Spinal cord (tissue), 10 donors: Measurements from ENCODE around the gene IFI35. TPM values are rescaled to one million over a fixed set of nuclear protein-coding genes. Genes with fewer than 3 reads are reported as not detected.
"Not testable (repeated sequence)": the region's sequence is repeated elsewhere in the genome, so short reads cannot be mapped to it uniquely, and the experiment has no call there.

Experiments used
- DNase-seq, 6 donors: peaks; one replicate each; pipeline versions ENCODE4 v3.0.0 to v3.0.0-alpha.2; 2013 to 2015; ENCODE audit warnings: low spot score in 6 of 6, low read depth in 4 of 6
- H3K27ac ChIP-seq: one replicate; pipeline ENCODE4 v1.5.1; 2013; ENCODE audit warnings: low read depth, low read length, control low read depth
- H3K27me3 ChIP-seq: one replicate; pipeline ENCODE4 v1.6.1; 2013; ENCODE audit warnings: low read length; ENCODE audit not compliant: control insufficient read depth, insufficient read depth
- H3K36me3 ChIP-seq: one replicate; pipeline ENCODE4 v1.6.1; 2013; ENCODE audit warnings: low read length; ENCODE audit not compliant: control insufficient read depth, insufficient read depth
- H3K4me1 ChIP-seq: one replicate; pipeline ENCODE4 v1.6.1; 2013; ENCODE audit warnings: low read length; ENCODE audit not compliant: control insufficient read depth, insufficient read depth
- H3K4me3 ChIP-seq: one replicate; pipeline ENCODE4 v1.5.1; 2013; ENCODE audit warnings: low read depth, low read length, control low read depth
- H3K9me3 ChIP-seq: one replicate; pipeline ENCODE4 v1.6.1; 2013; ENCODE audit warnings: low read length; ENCODE audit not compliant: control insufficient read depth, insufficient read depth
- WGBS: methylation state at CpG from one replicate; pipeline ENCODE4 v1.1.5; 2013; ENCODE audit warnings: missing lambda C conversion rate; ENCODE audit not compliant: insufficient coverage; 5-methylcytosine and 5-hydroxymethylcytosine counted together
- polyA plus RNA-seq, 2 donors: library from polyadenylated mRNA; unstranded; fragments of 120-200 nt; gene quantifications; one replicate each; pipeline ENCODE4 v1.2.1, GENCODE V29; 2013; ENCODE audit not compliant: insufficient read length in 2 of 2
- total RNA-seq, 2 donors: library from RNA; depleted of rRNA in 1 of 2; stranded (reverse); fragments of 120-200 nt in 1 of 2; fragments of >200 nt in 1 of 2; gene quantifications; one replicate each; pipeline versions ENCODE4 v1.2.3 to v1.2.4, GENCODE V29; 2013 to 2014
- donor health status: healthy.

Gene IFI35
- total and polyA plus RNA-seq, 4 donors = 8.5 to 32.5 (median 11.1) TPM

DNA sequence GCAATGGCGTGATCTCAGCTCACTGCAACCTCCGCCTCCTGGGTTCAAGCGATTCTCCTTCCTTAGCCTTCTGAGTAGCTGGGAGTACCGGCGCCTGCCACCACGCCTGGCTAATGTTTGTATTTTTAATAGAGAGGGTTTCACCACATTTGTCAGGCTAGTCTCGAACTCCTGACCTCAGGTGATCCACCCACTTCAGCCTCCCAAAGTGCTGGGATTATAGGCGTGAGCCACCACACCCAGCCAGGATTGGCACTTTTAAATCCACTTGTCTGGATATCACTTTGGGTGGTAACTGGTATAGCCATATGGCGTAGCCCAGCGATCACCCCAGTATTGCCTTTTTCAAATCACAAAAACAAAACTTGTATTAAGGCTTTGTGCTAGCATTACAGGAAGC, 12.7 kb upstream of the IFI35 start:
- not testable (repeated sequence) for H3K4me1 ChIP-seq, H3K27ac ChIP-seq, H3K4me3 ChIP-seq, H3K9me3 ChIP-seq, DNase-seq, H3K27me3 ChIP-seq
- peaks cover 40% of the 10 kb centered on the region for H3K36me3 ChIP-seq
- WGBS = 92% methylated on average over 2 of the region's 10 CpGs

DNA sequence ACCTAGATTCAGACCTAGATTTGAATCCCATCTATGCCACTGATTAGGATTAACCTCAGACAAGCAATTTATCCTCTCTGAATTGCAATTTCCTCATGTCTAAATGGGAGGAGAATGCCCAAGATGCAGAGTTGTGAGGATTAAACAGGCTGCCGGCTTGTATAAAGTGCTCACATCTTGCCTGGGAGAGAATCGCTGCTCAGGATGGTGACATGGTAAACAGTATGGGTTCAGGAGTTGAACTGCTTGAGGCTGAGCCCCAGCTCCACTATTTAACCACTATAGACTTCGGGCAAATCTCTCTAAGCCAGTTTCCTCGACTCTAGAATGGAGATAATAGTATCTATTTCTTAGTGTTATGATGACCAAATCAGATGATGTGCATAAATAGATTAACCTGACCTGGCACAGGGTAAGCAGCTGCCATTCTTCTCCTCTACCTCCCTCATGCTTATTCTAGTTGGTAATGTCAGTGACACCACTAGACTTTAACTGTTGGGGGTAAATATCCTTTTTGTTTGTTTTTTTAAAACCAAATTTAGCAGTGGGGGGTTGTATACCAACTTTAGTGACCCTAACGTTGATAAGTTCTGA, 9.1 kb upstream of the IFI35 start:
- WGBS = 0% methylated on average over 1 of the region's 5 CpGs
- no peak for DNase-seq

DNA sequence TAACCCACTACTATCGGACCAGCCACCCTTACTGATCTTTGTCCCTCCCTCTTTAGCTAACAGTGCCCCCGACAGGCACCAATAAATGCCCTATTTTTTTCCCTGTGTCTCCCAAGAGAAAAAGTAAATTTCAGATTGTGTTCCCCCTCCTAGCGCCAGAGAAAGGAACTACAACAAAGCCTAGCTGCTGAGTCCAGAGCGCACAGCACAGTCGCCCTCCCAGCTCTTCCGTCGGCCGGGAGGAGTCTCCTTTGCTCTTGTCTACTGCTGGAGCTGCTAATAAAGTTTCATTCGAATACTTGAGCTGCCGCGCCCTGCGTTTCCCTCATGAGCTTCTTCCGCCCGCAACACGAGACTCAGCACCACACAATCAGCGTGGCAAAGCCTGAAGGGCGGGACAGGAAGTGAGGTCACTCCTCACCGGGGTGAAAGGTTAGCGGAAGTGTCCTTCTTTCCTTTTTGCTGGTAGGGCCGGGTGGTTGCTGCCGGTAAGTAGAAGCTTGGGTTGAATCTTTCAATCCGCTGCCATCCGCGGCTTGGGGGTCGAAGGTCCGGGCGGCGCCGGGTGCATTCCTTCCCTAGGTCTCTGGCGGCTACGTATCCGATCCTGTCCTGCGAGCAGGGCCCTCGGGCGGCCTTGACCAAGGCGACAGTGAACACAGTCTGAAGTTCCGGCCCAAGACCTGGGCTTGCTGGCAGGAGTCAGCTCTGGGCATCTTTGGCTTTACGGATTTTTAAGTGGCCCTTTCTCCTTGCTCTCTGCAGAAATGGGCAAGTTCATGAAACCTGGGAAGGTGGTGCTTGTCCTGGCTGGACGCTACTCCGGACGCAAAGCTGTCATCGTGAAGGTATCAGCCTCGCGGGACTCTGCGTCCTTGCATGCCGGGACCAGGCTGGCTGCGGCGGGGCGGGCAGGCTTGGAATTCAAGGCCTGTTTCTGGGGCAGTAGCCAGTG, 8.3 kb upstream of the IFI35 start, which contains the start of gene RPL27:
RPL27 (plus strand) TSS at position 436 of the 955 bp plus-strand sequence; CDS start at position 768, 332 bp downstream.
- WGBS = 0% methylated on average over 43 of the region's 49 CpGs
- H3K4me3 ChIP-seq = peak within 1 kb of the TSS; percentile 82

More for the DNA sequence above, 9.1 kb upstream of the IFI35 start:
- Histone ChIP-seq H3K9me3 (no peaks in the 10 kb centered on the region), H3K27me3 (no peaks in the 10 kb centered on the region), H3K36me3 (peaks cover 31% of the 10 kb centered on the region), H3K4me1 (peaks cover 9% of the 10 kb centered on the region), H3K27ac (peak overlapping the region; percentile 80), H3K4me3 (peak overlapping the region; percentile 22)

GRCh38 chr17:42999003-42999525, 7.5 kb upstream of the IFI35 start:
- H3K4me3 ChIP-seq = peak overlapping the region; percentile 82
- no peak for DNase-seq
- peak overlapping the region; percentile 95 for H3K27ac ChIP-seq
- H3K9me3 ChIP-seq = no peaks in the 10 kb centered on the region
- WGBS = 54% methylated on average over 5 of the region's 10 CpGs
- H3K27me3 ChIP-seq = no peaks in the 10 kb centered on the region
- peaks cover 9% of the 10 kb centered on the region for H3K4me1 ChIP-seq
- H3K36me3 ChIP-seq = peaks cover 40% of the 10 kb centered on the region

More for the DNA sequence above, 8.3 kb upstream of the IFI35 start, which contains the start of gene RPL27:
- H3K4me1 ChIP-seq = peaks cover 9% of the 10 kb centered on the region
- H3K36me3 ChIP-seq = peaks cover 32% of the 10 kb centered on the region
- peak within 1 kb of the TSS; percentile 95 for H3K27ac ChIP-seq
- H3K27me3 ChIP-seq = no peaks in the 10 kb centered on the region
- DNase-seq = peak; percentile 98 to 100 (median 99)
- H3K9me3 ChIP-seq = no peaks in the 10 kb centered on the region

DNA sequence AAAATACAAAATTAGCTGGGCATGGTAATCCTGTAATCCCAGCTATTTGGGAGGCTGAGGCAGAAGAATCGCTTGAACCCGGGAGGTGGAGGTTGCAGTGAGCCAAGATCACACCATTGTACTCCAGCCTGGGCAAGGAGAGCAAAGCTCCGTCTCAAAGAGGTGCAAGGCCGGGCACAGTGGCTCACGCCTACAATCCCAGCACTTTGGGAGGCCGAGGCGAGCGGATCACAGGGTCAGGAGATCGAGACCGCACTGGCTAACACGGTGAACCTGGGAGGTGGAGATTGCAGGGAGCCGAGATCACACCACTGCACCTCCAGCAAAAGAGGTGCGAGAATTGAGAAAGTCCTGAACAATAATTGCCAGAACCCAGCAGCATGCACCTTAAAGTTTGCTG, 5.7 kb upstream of the IFI35 start:
- not testable (repeated sequence) for H3K4me1 ChIP-seq, H3K4me3 ChIP-seq, H3K27ac ChIP-seq, H3K27me3 ChIP-seq, DNase-seq, H3K9me3 ChIP-seq
- peaks cover 51% of the 10 kb centered on the region for H3K36me3 ChIP-seq
- 98% methylated on average over 13 of the region's 13 CpGs for WGBS

DNA sequence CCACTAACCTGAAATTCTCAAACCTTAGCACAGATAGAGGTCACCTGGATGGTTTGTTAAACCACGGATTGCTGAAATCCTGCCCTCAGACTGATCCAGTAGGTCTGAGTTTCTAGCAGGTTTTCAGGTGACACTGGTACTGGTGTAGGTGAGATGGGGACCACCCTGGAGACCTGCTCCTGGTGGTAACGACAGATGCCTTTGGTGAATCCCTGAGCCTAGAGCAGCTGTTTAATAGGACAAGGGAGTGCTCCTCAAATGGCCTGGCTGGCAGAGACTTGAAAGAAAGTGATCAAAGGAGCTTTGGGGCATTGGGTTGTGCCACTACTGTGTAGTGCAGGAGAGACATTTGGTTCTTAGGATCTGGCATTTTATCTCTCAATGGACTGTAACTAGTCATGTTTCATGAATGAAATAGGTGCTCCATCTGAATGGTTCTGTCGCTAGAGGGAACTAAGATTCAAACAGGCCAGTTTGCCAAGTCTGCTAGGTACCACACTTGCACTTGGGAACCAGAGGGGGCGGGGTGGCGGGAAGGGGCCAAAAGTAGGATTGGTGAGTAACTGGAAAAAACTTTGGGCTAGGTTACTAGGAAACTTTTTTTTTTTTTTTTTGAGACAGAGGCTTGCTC, 2.9 kb upstream of the IFI35 start:
- Histone ChIP-seq H3K27me3 (no peaks in the 10 kb centered on the region), H3K4me1 (peaks cover 15% of the 10 kb centered on the region), H3K4me3 (no peak overlapping the region), H3K27ac (no peak overlapping the region), H3K9me3 (no peaks in the 10 kb centered on the region), H3K36me3 (peaks cover 53% of the 10 kb centered on the region)
- DNase-seq = no peak
- 81% methylated on average over 3 of the region's 5 CpGs for WGBS

DNA sequence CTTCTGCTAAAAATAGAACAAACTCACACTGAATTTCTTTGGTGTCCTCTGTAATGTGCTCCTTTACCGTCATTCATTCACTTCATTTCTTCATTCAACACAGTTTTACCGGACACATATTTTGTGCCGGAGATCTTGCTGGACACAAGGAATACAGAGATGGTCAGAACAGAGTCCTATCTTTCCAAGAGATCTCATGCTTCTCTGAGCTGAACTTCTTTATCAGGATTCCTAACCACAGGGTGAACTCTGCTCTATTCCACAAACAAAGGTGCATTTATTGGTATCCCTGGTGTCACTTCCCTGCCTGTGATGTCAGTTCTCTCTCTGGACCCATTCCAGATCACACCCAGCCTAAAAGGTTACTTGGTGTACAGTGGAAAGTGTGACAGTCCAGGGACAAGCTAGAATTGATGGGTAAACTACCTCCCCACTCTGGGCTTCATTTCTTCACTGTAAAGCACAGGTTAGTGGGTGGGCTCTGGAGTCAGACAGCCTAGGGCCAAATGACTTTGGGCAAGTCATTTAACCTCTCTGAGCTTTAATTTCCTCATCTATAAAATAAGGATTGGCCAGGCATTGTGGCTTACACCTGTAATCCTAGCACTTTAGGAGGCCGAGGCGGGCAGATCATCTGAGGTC, 4.2 kb downstream of the IFI35 start:
- 79% methylated on average over 3 of the region's 5 CpGs for whole genome bisulfite sequencing
- DNase-seq = no peak
- H3K27me3 ChIP-seq = no peaks in the 10 kb centered on the region
- H3K4me3 ChIP-seq = no peak overlapping the region
- H3K36me3 ChIP-seq = peaks cover 38% of the 10 kb centered on the region
- peaks cover 26% of the 10 kb centered on the region for H3K4me1 ChIP-seq
- H3K27ac ChIP-seq = no peak overlapping the region
- no peaks in the 10 kb centered on the region for H3K9me3 ChIP-seq

- H3K27ac ChIP-seq = no peak overlapping the region
- 83% methylated on average over 15 of the region's 15 CpGs for WGBS
- no peak overlapping the region for H3K4me3 ChIP-seq
- H3K4me1 ChIP-seq = peaks cover 25% of the 10 kb centered on the region
- DNase-seq = no peak
- no peaks in the 10 kb centered on the region for H3K9me3 ChIP-seq
- H3K27me3 ChIP-seq = no peaks in the 10 kb centered on the region
- H3K36me3 ChIP-seq = peaks cover 45% of the 10 kb centered on the region
Measured at GRCh38 chr17:43011728-43012472, 5.3 kb downstream of the IFI35 start.
